Measurements from ENCODE around the gene CACNA1I. TPM values are rescaled to one million over a fixed set of nuclear protein-coding genes. Genes with fewer than 3 reads are reported as not detected.

Gene CACNA1I
- polyA plus RNA-seq, 1 donor = 0.04 TPM

Other genes starting within 250 kb of the CACNA1I start
- gene SYNGR1, start 220.8 kb upstream of the CACNA1I start, polyA plus RNA-seq = 11.2 TPM
- 25.0 TPM for gene TAB1, start 171.0 kb upstream of the CACNA1I start, polyA plus RNA-seq
- 24.1 TPM for gene MGAT3, start 113.7 kb upstream of the CACNA1I start, polyA plus RNA-seq
- 34.4 TPM for gene MIEF1, start 68.5 kb upstream of the CACNA1I start, polyA plus RNA-seq
- 296 TPM for gene ATF4, start 50.2 kb upstream of the CACNA1I start, polyA plus RNA-seq
- 57.2 TPM for gene RPS19BP1, start 38.0 kb upstream of the CACNA1I start, polyA plus RNA-seq